Activated naive CD4-positive, alpha-beta T cell treated with anti-CD3 and anti-CD28 coated beads, Interleukin-2, amount 10 ng/mL, durations not matched to agents 7 days and 5 days (primary cell): ENCODE measurements around the gene MCOLN1.

Source experiments
- CTCF ChIA-PET: fragments of 350-600 bp; sonication (Branson Sonifier 250); formaldehyde crosslinking; loops from one replicate; lab custom pipeline; 2021; ENCODE audit warnings: antibody characterized with exemption; lab: Charles Lee
- DNase-seq: peaks from one replicate; pipeline ENCODE4 v3.0.0-alpha.2; 2020
- H3K27ac Mint-ChIP-seq: one replicate; pipeline ENCODE4 v1.8.0; 2021; ENCODE audit warnings: mild to moderate bottlenecking, moderate library complexity, mixed read lengths
- H3K27me3 Mint-ChIP-seq: one replicate; pipeline ENCODE4 v1.8.0; 2021; ENCODE audit warnings: mild to moderate bottlenecking, mixed read lengths
- H3K36me3 Mint-ChIP-seq: one replicate; pipeline ENCODE4 v1.8.0; 2021; ENCODE audit warnings: mixed read lengths
- H3K4me1 Mint-ChIP-seq: one replicate; pipeline ENCODE4 v1.8.0; 2021; ENCODE audit warnings: mixed read lengths
- H3K4me3 Mint-ChIP-seq: one replicate; pipeline ENCODE4 v1.8.0; 2021; ENCODE audit warnings: mild to moderate bottlenecking, moderate library complexity, mixed read lengths
- H3K9me3 Mint-ChIP-seq: one replicate; pipeline ENCODE4 v1.8.0; 2021; ENCODE audit warnings: mixed read lengths

MCOLN1 gene

GRCh38 chr19:7512400-7512851 is 10.0 kb upstream of the MCOLN1 start:
- H3K36me3 Mint-ChIP-seq, result no peaks in the 10 kb centered on the region
- peaks cover 12% of the 10 kb centered on the region for H3K4me1 Mint-ChIP-seq
- no peak overlapping the region for H3K27ac Mint-ChIP-seq
- no peaks in the 10 kb centered on the region for H3K9me3 Mint-ChIP-seq
- H3K27me3 Mint-ChIP-seq, result peaks cover 55% of the 10 kb centered on the region
- H3K4me3 Mint-ChIP-seq, result no peak overlapping the region
- CTCF ChIA-PET, result interaction anchor here (1.0 kb wide), 1 partner anchor 16 kb away, joined by 3 read pairs; a partner anchor contains a TSS
- DNase-seq, result no peak

- H3K27ac Mint-ChIP-seq, result no peak overlapping the region
- DNase-seq, result no peak
- H3K27me3 Mint-ChIP-seq, result peaks cover 57% of the 10 kb centered on the region
- peaks cover 12% of the 10 kb centered on the region for H3K4me1 Mint-ChIP-seq
- no peak overlapping the region for H3K4me3 Mint-ChIP-seq
- CTCF ChIA-PET, result no interaction called here
- H3K36me3 Mint-ChIP-seq, result no peaks in the 10 kb centered on the region
- no peaks in the 10 kb centered on the region for H3K9me3 Mint-ChIP-seq
Observed at GRCh38 chr19:7513809-7514642, 8.4 kb upstream of the MCOLN1 start.

GRCh38 chr19:7515110-7515644 is 7.2 kb upstream of the MCOLN1 start:
- peak overlapping the region; percentile 72 for H3K4me3 Mint-ChIP-seq
- H3K27ac Mint-ChIP-seq, result no peak overlapping the region
- no peak for DNase-seq

GRCh38 chr19:7515645-7516151 is 6.7 kb upstream of the MCOLN1 start, which contains the start of gene ZNF358:
TSS of gene ZNF358 (plus strand) at chr19:7516103. CDS start at chr19:7519243, 3,140 bp downstream.
- Mint-ChIP-seq H3K27me3 (peaks cover 49% of the 10 kb centered on the region), H3K9me3 (no peaks in the 10 kb centered on the region), H3K4me1 (peaks cover 12% of the 10 kb centered on the region), H3K36me3 (no peaks in the 10 kb centered on the region), H3K27ac (no peak within 1 kb of the TSS), H3K4me3 (peak within 1 kb of the TSS; percentile 72)
- CTCF ChIA-PET, result no interaction called here
- peak; percentile 61 for DNase-seq

More at GRCh38 chr19:7515110-7515644, 7.2 kb upstream of the MCOLN1 start:
- CTCF ChIA-PET, result no interaction called here
- peaks cover 49% of the 10 kb centered on the region for H3K27me3 Mint-ChIP-seq
- no peaks in the 10 kb centered on the region for H3K9me3 Mint-ChIP-seq
- no peaks in the 10 kb centered on the region for H3K36me3 Mint-ChIP-seq
- H3K4me1 Mint-ChIP-seq, result peaks cover 12% of the 10 kb centered on the region

- CTCF ChIA-PET, result interaction anchor here (1.0 kb wide), 1 partner anchor 149 kb away, joined by 3 read pairs; no protein-coding TSS in a partner anchor
- no peak for DNase-seq
- Mint-ChIP-seq H3K4me3 (peak overlapping the region; percentile 68), H3K27ac (no peak overlapping the region), H3K4me1 (peaks cover 14% of the 10 kb centered on the region), H3K27me3 (peaks cover 49% of the 10 kb centered on the region), H3K9me3 (no peaks in the 10 kb centered on the region), H3K36me3 (no peaks in the 10 kb centered on the region)
Observed at GRCh38 chr19:7516333-7516732, 6.1 kb upstream of the MCOLN1 start.

- H3K9me3 Mint-ChIP-seq, result no peaks in the 10 kb centered on the region
- peak overlapping the region; percentile 68 for H3K4me3 Mint-ChIP-seq
- DNase-seq, result no peak
- H3K36me3 Mint-ChIP-seq, result no peaks in the 10 kb centered on the region
- H3K27me3 Mint-ChIP-seq, result peaks cover 49% of the 10 kb centered on the region
- peak overlapping the region; percentile 58 for H3K27ac Mint-ChIP-seq
- H3K4me1 Mint-ChIP-seq, result peaks cover 19% of the 10 kb centered on the region
- CTCF ChIA-PET, result interaction anchor here (1.0 kb wide), 1 partner anchor 150 kb away, joined by 3 read pairs; no protein-coding TSS in a partner anchor
Observed at GRCh38 chr19:7516878-7517277, 5.5 kb upstream of the MCOLN1 start.

GRCh38 chr19:7519361-7520130 is 2.9 kb upstream of the MCOLN1 start:
- CTCF ChIA-PET, result no interaction called here
- Mint-ChIP-seq H3K27ac (no peak overlapping the region), H3K36me3 (no peaks in the 10 kb centered on the region), H3K9me3 (no peaks in the 10 kb centered on the region), H3K4me3 (no peak overlapping the region), H3K27me3 (peaks cover 36% of the 10 kb centered on the region), H3K4me1 (peaks cover 29% of the 10 kb centered on the region)
- no peak for DNase-seq

GRCh38 chr19:7520131-7521051 is 2.0 kb upstream of the MCOLN1 start:
- Mint-ChIP-seq H3K27ac (no peak overlapping the region), H3K4me3 (no peak overlapping the region), H3K4me1 (peaks cover 29% of the 10 kb centered on the region), H3K36me3 (no peaks in the 10 kb centered on the region), H3K9me3 (no peaks in the 10 kb centered on the region), H3K27me3 (peaks cover 27% of the 10 kb centered on the region)
- CTCF ChIA-PET, result no interaction called here
- DNase-seq, result no peak

GRCh38 chr19:7521551-7522071 is 813 bp upstream of the MCOLN1 start:
- no peaks in the 10 kb centered on the region for H3K36me3 Mint-ChIP-seq
- H3K27ac Mint-ChIP-seq, result no peak overlapping the region
- H3K27me3 Mint-ChIP-seq, result peaks cover 19% of the 10 kb centered on the region
- H3K4me1 Mint-ChIP-seq, result peaks cover 23% of the 10 kb centered on the region
- CTCF ChIA-PET, result interaction anchor here (1.1 to 1.4 kb wide), 3 partner anchors 27 to 348 kb away, joined by 3 read pairs; no protein-coding TSS in a partner anchor
- peak overlapping the region; percentile 76 for H3K4me3 Mint-ChIP-seq
- H3K9me3 Mint-ChIP-seq, result no peaks in the 10 kb centered on the region
- DNase-seq, result no peak

- Mint-ChIP-seq H3K27me3 (peaks cover 4% of the 10 kb centered on the region), H3K9me3 (no peaks in the 10 kb centered on the region), H3K4me1 (peaks cover 18% of the 10 kb centered on the region), H3K4me3 (peak overlapping the region; percentile 69), H3K36me3 (no peaks in the 10 kb centered on the region), H3K27ac (no peak overlapping the region)
- DNase-seq, result no peak
- CTCF ChIA-PET, result interaction anchor here (0.6 to 1.4 kb wide), 4 partner anchors 12 to 197 kb away, joined by 3 read pairs; partner anchors contain the start of gene PNPLA6
Observed at GRCh38 chr19:7522923-7523667, 671 bp downstream of the MCOLN1 start.

GRCh38 chr19:7524523-7524922 is 2.1 kb downstream of the MCOLN1 start:
- H3K36me3 Mint-ChIP-seq, result no peaks in the 10 kb centered on the region
- CTCF ChIA-PET, result no interaction called here
- DNase-seq, result no peak

GRCh38 chr19:7524992-7525739 is 2.7 kb downstream of the MCOLN1 start:
- Mint-ChIP-seq H3K27me3 (no peaks in the 10 kb centered on the region), H3K4me3 (no peak overlapping the region)
- CTCF ChIA-PET, result no interaction called here

More at GRCh38 chr19:7524523-7524922, 2.1 kb downstream of the MCOLN1 start:
- peaks cover 18% of the 10 kb centered on the region for H3K4me1 Mint-ChIP-seq
- no peaks in the 10 kb centered on the region for H3K27me3 Mint-ChIP-seq
- no peaks in the 10 kb centered on the region for H3K9me3 Mint-ChIP-seq
- no peak overlapping the region for H3K27ac Mint-ChIP-seq
- H3K4me3 Mint-ChIP-seq, result no peak overlapping the region

More at GRCh38 chr19:7524992-7525739, 2.7 kb downstream of the MCOLN1 start:
- Mint-ChIP-seq H3K9me3 (no peaks in the 10 kb centered on the region), H3K4me1 (peaks cover 18% of the 10 kb centered on the region), H3K27ac (no peak overlapping the region), H3K36me3 (no peaks in the 10 kb centered on the region)
- DNase-seq, result no peak
